HG03135 (cell line): ENCODE data around the gene CFLAR.
"Not testable (repeated sequence)": the region's sequence is repeated elsewhere in the genome, so short reads cannot be mapped to it uniquely, and the experiment has no call there.

ENCODE experiments used
- ATAC-seq: cut with Tn5 transposase; IDR thresholded peaks from one replicate; pipeline ENCODE4 v1.9.1; 2021; ENCODE audit warnings: mild to moderate bottlenecking, moderate library complexity; ENCODE audit not compliant: unreplicated experiment

The CFLAR gene

DNA sequence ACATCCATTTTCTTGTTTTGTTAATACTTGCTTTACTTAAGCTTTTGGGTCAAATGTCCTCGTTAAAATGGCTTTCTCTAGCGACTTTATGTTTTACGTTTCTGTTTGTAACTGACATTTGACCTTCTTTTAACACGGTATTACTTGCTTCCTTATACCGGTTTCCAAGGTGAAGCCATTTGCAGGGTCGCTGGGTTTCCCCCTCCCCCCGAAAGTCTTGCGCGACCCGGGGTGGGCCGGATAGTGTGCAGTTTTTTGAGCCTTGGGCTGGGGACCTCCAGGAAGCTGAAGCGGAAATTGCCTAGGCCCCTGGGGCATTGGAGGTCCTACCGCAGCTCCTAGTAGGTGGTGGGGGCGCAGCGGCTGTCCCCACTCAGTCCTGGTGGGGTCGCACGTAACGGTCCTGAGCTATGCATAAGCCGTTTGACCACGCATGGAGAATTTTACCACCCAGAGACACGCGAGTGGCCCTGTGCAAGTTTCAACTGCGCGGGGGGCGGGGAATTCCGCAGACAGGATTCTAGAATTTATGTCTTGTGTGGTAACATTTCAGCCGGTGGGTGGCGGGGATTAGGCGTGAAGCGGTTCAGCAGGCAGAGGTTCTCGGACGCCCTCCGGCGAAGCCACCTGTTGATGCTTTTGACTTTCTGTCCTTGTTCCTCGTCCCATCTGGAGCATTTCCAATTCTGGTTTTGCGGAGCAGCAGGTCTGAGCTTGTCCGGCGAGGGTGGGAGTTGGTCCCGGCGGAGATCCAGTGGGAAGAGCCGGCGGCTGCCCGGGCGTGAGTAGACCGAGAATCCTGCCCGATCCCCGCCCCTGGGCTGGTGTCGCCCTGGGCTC lies 2.4 kb downstream of the CFLAR start:
- ATAC-seq, result peak; percentile 41

DNA sequence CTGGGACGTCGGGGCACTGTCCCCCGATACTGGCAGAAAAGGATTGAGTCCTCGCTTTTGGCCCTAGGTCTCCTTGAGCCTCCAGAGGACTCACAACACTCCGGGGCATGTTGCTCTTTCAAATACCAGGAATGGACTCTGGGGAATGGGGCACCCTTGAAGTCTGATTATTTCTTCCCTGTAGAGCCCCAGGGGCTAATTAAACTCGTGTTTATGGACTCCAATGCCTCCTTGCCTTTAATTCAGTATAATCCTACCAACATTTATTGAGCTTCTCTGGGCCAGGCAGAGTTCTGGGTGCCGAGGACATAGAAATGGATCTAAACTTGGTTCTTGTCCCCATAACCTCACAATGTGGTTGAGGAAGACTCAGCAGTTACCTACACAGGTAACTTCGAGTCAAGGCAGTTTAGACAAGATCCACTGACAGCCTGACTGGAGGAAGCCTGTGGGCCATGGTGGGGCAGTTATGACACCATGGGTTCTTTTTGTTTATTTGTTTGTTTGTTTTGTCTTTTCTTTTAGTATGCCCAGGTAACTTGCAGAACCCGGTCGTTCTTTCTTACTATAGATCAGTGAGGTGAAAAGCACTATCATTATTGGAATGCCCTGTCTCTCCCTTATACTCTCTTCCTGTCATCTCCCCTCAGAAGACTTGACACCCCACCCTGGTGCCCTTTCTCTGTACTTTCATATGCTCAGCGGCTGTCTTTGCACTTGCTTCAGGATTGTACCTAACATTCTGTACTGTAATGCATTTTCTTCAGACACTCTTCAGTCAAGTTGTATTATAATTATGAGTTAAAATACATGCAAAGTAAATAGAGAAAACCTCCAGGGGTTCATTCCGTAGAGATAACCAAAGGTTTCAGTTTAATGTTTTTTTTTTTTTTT lies 3.2 kb downstream of the CFLAR start:
- ATAC-seq, result no peak

DNA sequence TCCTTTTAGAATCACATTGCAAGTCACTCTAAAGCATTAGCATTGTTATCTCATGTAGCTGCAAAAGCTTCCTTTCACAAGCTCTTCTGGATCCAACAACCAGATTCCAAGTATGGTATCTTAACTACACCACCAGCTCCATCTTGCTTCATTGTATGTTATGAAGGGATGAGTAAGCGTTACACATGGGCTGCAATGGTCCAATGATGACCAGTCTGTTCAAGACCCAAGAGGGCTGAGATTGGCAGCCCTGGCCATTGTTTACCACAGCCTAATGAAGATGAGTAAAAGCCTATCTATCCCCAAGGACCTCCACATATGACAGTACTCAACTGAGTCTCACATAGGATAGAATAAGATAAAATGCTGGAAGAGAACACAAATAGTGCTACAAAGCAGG lies 6.3 kb downstream of the CFLAR start:
- ATAC-seq, result no peak

DNA sequence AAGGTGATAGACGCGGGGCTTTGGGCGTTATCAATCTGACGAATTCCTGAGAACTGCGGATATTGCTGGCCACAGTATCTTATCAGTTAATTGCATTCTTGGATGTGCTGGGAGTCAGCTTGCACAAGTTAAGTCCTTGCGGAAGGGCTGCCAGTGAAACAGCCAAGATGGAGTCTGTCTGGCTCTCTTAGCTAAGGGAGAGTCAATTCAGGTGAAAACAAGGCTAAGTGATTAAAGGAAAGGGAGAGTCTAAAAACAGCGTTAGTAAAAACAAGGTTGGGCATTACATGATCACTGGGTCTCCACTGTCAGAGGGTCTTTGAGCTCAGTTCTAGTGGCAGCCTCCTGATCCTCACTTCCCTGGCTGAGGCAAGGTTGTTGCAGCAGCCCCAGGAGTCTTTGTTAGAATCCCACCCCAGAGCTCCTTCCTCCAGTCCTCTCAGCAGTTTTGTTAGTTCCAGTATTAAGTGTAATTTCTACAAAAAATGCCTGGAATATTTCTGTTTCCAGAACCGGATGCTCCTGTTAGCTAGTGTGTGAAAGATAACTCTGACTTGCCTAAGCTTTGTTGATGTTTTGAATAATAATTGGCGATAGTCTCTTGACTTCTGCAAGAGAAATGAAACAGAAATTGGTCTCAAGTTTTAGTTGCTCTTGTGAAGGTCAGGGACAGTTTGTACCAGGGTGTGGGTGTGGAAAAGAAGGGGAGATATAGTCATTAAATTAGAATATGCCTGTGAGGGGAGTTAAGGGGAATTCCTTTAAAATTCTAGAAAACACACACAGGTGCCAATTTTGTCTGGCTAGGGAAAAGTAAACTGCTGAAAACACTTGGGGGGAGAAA lies 10.6 kb downstream of the CFLAR start:
- ATAC-seq, result peak; percentile 25

DNA sequence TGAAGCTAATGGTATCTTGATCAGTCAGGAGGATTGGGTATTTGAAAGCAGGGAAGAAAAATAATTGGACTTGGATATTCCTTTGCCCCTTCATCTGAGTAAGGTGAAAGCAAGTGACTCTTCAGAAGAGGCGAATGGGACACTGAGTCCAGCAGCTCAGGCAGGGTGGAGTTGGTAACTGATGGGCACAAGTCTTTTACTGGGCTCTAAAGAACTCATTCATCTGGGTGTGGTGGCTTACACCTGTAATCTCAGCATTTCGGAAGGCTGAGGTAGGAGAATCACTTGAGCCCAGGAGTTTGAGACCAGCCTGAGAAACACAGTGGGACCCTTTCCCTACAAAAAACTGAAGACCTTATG lies 11.2 kb downstream of the CFLAR start:
- no peak for ATAC-seq

DNA sequence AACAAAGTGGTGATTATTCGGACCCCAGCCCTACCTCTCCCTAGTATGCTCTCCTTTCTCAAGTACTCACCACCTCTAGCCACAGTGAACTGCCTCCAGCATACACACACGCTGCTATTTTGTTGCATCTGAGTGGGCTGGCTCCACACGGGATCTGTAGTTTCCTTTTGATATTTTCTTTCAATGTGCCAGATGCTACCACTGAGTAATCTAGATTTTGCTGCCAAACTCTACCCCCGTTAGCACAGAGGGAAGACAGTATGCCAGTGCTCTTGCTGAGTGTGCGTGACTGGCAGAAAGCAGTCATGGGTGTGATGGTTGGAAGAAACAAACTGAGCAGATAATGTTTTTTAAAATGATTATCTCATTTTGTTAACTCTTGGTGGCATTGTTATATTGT lies 11.6 kb downstream of the CFLAR start:
- no peak for ATAC-seq

DNA sequence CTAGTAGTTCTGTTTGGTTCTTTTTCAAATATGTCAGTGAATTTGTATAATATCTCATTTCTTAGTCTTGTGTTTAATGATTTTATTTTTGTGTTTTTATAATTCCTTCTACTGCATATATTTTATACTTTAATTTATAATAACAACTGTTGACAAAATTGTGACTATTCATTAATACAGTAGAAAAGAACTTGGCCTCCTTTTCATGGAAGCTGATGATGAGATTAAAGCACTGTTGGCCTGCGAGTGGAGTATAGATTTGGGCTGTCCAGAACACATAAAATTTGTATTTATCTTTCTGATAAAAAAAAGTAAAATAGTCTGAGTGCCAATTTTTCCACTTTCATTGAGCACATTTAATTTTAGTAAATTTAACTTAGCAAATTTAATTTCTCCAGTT lies 12.1 kb downstream of the CFLAR start:
- no peak for ATAC-seq

DNA sequence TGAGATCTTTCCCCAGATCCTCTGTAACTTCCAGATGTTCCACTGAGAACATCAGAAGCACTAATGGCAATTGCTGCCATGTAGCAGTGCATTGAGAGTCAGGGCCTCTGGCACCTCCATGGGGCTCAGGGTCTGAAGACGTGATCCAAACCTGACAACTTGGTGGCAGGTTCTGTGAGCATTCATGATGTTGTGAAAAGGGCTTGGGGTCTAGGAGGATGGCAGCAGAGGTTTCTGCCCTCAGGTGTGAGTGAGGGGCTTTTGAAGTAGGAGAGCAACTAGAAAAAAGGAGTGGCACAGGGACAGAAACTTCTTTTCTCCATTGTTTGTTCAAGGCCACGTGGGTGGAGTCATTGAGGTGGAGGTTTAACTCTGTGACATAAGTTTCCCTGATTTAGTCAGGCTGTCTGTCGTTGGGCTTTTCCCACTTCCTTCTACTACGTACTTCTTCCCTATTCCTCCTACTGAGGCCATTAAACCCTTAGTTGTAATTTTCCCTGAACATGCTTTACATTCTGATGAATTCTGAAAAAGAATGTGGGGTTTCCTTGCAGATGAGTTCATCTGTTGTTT lies 13.1 kb downstream of the CFLAR start:
- no peak for ATAC-seq

DNA sequence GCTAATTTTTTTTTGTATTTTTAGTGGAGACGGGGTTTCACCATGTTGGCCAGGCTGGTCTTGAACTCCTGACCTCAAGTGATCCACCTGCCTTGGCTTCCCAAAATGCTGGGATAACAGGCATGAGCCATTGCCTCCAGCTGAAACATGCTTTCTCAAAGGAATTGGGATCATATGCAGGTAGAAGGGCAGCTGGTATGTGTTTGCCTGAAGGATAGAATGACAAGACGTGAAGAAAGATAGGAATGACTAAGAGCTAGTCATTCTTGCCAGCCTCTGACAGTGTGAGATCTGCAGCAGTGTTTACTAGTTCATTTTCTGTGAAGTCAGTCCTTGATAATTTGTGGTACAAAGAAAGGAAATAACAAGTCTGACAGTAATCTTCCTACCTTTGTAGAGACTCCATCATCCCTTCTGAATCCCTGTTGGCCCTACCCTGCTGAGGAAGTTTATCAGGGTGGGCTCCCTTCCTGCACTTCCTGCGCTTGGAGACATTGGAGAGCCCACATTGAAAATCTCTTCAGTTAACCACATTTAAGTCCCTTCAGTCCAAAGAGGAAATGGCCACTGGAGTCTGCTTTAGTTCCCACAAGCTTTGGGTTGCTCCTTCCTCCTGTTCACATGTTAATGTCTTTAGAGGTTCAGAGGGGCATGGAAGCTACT lies 14.7 kb downstream of the CFLAR start:
- ATAC-seq, result no peak

DNA sequence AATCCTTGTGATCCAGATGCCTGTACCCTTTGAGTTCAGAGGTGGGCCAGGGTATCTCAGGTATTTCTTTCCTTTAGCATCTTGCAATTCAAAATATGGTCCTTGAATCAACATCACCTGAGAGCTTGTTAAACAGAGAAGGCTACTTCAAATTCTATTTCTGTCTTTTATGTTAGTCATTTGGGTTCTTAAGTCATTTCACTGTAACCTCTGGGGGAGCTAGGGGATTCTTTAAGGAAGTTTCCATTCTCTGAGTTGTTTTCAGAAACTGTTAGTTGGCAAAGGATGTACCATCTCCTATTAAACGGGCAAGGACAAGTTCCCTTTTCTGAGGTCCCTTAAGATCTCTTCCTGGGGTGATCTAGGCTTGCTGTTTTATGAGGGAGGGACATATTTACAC lies 16.6 kb downstream of the CFLAR start:
- ATAC-seq, result no peak

DNA sequence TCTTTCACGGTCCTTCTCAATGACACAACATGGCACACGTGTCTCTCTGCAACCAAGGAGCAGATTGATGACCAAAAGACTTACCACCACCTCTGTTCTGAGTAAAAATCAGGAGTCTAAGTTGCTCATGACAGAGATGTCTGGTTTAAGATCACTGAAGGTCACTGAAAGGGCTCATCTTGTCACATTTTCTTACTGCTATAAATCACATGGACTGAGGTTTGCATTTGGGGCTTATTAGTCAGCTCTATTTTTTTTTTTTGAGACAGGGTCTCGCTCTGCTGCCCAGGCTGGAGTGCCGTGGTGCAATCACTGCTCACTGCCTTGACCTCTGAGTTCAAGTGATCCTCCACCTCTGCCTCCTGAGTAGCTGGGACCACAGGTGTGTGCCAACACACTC lies 19.4 kb downstream of the CFLAR start:
- ATAC-seq, result no peak

DNA sequence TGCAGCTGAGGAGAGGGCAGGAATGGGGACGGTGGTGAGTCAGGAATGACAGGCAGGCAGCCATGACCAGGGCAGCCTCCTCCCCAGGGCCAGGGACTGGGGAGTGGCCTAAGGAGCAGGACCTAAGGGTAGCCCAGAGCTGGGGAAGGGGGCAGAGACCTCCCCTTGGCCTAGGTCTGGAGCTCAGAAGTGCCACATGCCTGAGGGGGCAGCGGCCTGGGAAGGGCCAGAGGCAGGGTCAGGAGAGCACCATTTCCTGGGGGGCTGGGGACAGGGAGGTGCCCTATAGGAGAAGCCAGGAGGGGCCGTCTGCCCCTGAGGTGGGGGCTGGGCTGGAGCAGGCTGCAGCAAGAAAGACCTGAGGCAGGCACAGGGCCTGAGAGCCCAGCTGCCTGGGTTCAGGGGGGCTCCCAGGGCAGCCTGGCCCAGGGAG lies 20.9 kb downstream of the CFLAR start:
- ATAC-seq, result no peak

DNA sequence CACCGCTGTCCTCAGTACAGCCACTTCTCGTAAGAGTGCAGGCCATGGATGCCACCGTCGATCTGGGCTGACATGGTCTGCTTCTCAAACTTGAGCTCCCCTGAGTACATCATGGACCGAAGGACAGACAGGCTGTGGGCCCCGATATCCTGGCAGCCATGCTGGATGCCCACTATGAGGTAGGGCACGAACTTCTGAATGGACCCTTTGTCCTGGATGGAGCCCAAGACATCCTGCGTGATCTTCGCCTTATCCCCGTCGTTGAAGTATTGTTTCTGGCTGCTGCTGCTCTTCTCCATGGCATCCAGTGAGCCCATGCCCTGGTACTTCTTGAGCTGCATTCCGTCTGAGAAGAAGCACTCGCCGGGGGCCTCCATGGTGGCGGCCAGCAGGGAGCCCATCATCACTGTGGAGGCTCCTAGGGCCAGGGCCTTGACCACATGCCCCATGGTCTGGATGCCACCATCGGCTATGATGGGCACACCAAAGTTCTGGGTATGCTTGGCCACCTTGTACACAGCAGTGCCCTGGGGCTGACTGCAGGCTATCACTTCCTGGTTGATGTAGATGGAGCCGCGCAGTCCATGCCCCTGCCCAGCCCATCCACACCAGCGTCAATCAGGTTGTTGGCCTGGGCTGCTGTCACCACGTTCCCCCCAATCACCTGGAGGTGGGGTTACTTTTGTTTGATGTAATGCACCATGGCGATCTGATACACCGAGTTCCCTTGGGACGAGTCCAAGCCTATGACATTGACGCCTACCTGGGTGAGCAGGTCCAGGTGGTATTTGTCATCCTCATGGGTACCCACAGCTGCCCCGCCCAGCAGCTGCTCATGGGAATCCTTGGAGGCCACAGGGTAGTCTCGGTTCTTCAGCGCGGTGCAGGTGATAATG lies 21.8 kb downstream of the CFLAR start:
- no peak for ATAC-seq

DNA sequence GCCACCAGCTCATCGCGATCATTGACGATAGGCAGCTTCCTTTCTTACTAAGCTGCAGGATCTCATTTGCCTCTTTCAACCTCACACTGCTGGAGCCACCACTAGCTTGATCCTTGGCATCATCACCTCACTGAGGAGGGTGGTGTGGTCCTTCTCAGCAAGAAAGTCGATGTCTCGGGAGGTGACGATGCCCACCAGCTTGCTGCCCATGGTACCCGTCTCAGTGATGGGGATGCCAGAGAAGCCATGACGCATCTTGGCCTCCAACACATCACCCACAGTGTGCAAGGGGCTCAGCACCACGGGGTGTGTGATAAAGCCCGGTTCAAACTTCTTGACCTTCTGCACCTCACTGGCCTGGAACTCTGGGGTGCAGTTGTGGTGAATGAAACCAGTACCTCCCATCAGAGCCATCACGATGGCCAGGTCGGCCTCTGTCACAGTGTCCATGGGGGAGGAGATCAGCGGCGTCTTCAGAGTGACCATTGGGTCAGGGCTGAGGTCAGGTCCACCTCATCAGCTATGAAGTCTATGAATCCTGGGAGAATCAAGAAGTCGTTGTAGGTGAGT lies 22.5 kb downstream of the CFLAR start:
- no peak for ATAC-seq

DNA sequence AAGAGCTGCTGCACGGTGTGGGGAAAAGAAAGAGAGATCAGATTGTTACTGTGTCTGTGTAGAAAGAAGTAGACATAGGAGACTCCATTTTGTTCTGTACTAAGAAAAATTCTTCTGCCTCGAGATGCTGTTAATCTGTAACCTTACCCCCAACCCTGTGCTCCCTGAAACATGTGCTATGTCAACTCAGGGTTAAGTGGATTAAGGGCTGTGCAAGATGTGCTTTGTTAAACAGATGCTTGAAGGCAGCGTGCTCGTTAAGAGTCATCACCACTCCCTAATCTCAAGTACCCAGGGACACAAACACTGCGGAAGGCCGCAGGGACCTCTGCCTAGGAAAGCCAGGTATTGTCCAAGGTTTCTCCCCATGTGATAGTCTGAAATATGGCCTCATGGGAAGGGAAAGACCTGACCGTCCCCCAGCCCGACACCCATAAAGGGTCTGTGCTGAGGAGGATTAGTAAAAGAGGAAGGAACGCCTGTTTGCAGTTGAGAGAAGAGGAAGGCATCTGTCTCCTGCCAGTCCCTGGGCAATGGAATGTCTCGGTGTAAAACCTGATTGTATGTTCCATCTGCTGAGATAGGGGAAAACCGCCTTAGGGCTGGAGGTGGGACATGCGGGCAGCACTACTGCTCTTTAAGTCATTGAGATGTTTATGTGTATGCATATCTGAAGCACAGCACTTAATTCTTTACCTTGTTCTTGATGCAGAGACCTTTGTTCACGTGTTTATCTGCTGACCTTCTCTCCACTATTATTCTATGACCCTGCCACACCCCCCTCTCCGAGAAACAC lies 23.2 kb downstream of the CFLAR start:
- not testable (repeated sequence) for ATAC-seq

DNA sequence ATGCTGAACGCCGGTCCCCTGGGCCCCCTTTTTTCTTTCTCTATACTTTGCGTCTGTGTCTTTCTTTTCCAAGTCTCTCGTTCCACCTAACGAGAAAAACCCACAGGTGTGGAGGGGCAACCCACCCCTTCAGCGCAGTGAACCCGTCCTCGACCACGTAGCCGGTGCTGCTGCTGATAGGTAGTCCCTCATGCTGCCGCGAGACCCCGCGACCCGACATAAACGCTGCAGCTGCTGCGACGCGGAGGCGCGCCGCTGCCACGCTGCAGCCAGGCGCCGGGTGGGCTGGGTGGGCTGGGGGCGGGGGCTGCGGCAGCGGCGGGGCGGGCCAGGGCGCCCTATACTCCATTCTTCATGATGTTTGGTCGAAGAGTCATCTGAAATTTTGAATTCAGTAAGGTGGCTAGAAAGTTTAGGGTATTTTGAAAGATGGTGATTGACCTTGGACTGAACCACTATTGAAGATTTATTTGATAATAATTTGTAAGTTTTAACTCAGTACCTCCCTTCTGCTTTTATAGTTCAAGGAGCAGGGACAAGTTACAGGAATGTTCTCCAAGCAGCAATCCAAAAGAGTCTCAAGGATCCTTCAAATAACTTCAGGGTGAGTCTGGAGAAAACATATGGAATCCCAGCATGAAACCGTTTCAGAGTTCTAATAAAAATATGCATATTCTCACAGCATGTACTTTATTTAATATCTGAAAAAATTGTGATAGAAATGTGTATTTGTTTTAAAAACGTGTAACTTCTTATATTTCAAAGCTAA lies 24.1 kb downstream of the CFLAR start:
- ATAC-seq, result no peak
